Measurements from ENCODE around the gene LRRC46. TPM values are rescaled to one million over a fixed set of nuclear protein-coding genes. Genes with fewer than 3 reads are reported as not detected.

LRRC46 gene
- total RNA-seq, 6 experiments from 2014 or later, result 0.41 to 1.1 (median 0.83) TPM

DNA sequence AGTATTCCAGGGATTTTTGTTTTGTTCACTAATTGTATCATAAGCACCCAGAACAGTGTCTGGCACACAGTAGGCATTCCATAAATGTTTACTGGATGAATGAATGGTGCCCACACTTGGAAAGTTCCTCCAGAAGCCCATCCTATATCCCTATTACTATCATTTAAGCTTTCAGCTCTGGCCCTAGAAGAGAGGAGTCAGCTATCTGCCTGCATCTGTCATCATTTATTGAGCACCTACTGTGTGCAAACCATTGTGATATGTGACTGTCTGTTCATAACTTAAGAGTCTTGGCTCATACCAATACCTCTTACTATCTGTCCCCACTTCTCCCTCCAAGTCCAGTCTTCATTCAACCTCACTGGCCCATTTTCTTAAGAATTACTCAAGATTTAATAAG, 39.6 kb downstream of the LRRC46 start:
- Mint-ChIP-seq H3K4me3 (no peak overlapping the region), H3K4me1 (ENCODE audit: low read depth) (peaks cover 37% of the 10 kb centered on the region), H3K36me3 (ENCODE audit: low read depth) (no peaks in the 10 kb centered on the region), H3K27ac (no peak overlapping the region), H3K27me3 (ENCODE audit: insufficient read depth) (peaks cover 22% of the 10 kb centered on the region), H3K9me3 (no peaks in the 10 kb centered on the region)
- no peak for DNase-seq
- TF ChIP-seq, protein P1, sequence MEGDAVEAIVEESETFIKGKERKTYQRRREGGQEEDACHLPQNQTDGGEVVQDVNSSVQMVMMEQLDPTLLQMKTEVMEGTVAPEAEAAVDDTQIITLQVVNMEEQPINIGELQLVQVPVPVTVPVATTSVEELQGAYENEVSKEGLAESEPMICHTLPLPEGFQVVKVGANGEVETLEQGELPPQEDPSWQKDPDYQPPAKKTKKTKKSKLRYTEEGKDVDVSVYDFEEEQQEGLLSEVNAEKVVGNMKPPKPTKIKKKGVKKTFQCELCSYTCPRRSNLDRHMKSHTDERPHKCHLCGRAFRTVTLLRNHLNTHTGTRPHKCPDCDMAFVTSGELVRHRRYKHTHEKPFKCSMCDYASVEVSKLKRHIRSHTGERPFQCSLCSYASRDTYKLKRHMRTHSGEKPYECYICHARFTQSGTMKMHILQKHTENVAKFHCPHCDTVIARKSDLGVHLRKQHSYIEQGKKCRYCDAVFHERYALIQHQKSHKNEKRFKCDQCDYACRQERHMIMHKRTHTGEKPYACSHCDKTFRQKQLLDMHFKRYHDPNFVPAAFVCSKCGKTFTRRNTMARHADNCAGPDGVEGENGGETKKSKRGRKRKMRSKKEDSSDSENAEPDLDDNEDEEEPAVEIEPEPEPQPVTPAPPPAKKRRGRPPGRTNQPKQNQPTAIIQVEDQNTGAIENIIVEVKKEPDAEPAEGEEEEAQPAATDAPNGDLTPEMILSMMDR (IDR thresholded peaks at IDR 0.05), result no peak

DNA sequence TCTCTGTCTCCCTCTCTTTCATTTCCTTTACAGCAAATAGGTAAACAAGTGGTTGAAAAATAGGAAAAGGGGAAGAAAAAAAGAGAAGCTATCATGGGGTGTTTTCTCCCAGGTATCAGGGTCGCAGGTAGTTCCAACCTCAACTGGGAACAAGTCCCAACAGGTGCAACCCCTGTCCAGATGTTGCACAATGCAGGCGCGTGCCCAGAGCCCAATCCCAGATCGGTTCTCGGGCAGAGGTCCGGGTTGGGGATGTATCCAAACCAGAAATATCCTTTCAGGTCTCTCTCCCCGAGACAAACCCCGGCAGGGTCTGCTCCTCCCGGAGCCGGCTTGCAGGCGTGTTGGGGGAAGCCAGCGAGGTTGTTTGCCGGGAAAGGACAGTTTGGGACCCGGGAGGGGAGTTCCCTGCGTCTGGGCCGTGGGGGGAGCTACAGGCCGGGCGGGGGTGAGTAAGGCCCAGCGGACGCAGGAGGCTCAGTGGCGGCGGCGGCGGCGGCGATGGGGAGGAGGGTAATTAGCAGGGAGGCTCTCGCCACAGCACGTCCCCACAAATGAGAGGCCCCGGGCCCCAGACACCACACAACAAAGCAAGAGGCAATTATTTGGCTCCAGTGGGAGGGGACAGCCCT, 40.7 kb downstream of the LRRC46 start:
- H3K36me3 Mint-ChIP-seq (ENCODE audit: low read depth), result no peaks in the 10 kb centered on the region
- TF ChIP-seq, protein P1 (IDR thresholded peaks at IDR 0.05), result no peak
- no peak overlapping the region for H3K4me3 Mint-ChIP-seq
- H3K4me1 Mint-ChIP-seq (ENCODE audit: low read depth), result peaks cover 37% of the 10 kb centered on the region
- H3K9me3 Mint-ChIP-seq, result no peaks in the 10 kb centered on the region
- no peak overlapping the region for H3K27ac Mint-ChIP-seq
- no peak for DNase-seq
- peaks cover 22% of the 10 kb centered on the region for H3K27me3 Mint-ChIP-seq (ENCODE audit: insufficient read depth)

DNA sequence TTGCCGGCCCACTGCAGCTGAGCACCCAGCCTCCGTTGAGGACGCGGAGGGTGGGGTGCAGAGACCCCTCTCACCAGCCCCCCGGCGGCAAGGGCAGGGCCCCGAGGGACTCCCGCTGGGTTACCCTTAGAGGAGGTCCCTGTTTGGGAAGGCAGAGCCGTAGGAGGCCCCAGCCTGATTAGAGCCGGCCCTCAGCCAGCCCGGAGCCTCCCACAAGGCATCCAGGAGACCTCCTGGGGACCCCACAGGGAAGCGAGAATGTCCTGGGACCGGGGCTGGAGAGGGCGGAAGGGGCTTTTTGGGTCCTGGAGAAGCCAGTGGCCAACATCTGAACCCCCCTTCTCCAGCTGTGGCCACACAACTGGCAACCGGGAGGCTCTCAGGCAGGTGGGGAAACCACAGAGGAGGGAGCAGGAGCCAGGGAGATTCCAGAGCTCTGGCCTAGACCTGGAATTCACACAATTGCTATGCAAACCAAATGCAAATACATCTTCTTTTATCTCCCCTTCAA, 41.2 kb downstream of the LRRC46 start:
- TF ChIP-seq, protein P1 (IDR thresholded peaks at IDR 0.05), result no peak
- Mint-ChIP-seq H3K27me3 (ENCODE audit: insufficient read depth) (peaks cover 22% of the 10 kb centered on the region), H3K4me1 (ENCODE audit: low read depth) (peaks cover 42% of the 10 kb centered on the region), H3K4me3 (no peak overlapping the region), H3K9me3 (no peaks in the 10 kb centered on the region), H3K27ac (no peak overlapping the region), H3K36me3 (ENCODE audit: low read depth) (no peaks in the 10 kb centered on the region)
- DNase-seq, result no peak

DNA sequence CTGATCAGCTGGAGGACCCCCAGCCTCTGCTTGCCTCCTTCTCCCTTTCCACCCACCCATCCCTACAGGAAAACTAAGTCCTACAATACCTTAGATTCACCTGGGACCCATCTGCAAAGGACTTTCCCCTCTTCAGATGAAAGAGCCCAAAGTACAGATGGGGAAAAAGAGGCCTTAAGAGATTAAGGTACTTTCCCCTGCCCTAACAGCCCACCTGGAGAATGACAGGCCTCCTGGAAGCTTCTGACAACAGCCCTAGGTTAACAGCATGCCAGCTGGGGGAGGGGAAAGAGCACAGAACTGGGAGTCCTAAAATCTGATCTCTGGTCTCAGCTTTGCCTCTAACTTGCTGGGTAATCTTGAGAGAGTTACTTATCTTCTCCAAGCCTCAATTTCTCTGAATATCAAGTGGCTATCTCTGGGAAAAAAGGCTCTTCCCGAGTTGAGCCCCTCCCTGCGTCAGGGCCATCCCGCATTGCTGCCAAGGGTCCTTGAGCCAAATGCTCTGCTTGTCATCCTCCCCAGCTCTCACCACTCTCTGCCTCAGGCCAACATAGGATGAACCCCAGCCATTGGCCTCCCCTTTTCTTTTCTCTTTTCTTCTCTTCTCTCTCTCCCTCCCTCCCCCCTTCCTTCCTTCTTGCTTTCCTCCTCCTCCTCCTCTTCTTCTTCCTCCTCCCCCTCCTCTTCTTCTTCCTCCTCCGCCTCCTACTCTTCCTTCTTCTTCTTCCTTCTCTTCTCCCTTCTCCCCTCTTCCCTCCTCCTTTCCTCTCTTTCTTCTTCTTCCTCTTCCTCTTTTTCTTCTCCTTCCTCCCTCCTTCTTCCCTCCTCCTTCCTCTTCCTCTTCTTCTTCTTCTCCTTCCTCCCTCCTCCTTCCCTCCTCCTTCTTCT, 42.0 kb downstream of the LRRC46 start:
- TF ChIP-seq, protein P1 (IDR thresholded peaks at IDR 0.05), result no peak
- H3K4me1 Mint-ChIP-seq (ENCODE audit: low read depth), result peaks cover 49% of the 10 kb centered on the region
- H3K27ac Mint-ChIP-seq, result no peak overlapping the region
- H3K4me3 Mint-ChIP-seq, result no peak overlapping the region
- no peak for DNase-seq
- peaks cover 22% of the 10 kb centered on the region for H3K27me3 Mint-ChIP-seq (ENCODE audit: insufficient read depth)
- H3K36me3 Mint-ChIP-seq (ENCODE audit: low read depth), result no peaks in the 10 kb centered on the region
- no peaks in the 10 kb centered on the region for H3K9me3 Mint-ChIP-seq

DNA sequence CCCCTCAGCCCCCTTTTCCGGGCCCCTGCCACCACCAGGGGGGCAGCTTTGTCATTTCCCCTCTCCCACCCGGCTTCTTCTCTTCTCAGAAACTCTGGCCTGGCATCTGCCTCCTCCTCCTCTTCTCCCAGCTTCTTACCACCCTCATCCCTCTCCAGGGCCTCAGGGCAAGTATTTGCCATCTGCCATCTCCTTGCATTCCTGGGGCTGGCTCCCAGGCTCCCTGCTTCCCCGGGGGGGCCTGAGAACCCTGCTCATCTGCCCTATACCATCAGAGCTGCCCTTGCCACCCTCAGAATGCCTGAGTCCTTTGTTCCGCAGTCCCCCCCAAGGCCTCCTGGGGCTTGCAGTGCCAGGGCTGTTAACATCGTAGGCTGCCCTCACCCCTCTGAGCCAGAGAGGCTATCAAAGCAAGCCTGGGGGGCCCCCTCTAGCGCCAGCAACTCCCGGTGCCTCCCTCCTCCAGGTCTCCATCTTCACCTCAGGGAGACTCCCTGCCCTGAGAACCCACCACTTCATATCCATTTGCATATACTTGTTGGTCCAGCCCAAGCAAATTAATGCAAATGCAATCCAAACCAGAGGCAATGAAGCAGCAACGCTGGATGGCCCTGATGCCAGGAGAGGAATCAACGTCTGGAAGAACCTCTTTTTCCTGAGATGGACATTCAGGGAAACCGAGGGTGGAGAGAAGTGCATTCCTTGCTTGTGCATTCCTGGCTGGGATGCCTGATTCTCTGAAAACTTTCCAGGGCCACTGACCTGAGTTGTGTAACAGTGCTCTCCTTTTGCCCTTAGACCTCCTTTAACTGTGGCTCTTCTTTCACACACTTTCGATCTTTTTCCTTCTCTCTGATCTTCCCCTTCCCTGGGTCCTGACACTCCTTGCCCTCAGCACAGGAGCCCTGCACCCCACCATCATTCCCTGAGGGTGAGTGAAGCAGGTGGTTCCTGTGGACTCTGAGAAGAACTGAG, 43.8 kb downstream of the LRRC46 start:
- no peak for DNase-seq
- Mint-ChIP-seq H3K9me3 (no peaks in the 10 kb centered on the region), H3K27ac (no peak overlapping the region), H3K4me1 (ENCODE audit: low read depth) (peaks cover 54% of the 10 kb centered on the region), H3K4me3 (no peak overlapping the region; the same call in 1 of the 2 replicates), H3K27me3 (ENCODE audit: insufficient read depth) (peaks cover 20% of the 10 kb centered on the region), H3K36me3 (ENCODE audit: low read depth) (no peaks in the 10 kb centered on the region)
- TF ChIP-seq, protein P1 (IDR thresholded peaks at IDR 0.05), result no peak

All from HFFc6 (cell line).